ENCODE results near the gene ATXN1.

ATXN1 gene

DNA sequence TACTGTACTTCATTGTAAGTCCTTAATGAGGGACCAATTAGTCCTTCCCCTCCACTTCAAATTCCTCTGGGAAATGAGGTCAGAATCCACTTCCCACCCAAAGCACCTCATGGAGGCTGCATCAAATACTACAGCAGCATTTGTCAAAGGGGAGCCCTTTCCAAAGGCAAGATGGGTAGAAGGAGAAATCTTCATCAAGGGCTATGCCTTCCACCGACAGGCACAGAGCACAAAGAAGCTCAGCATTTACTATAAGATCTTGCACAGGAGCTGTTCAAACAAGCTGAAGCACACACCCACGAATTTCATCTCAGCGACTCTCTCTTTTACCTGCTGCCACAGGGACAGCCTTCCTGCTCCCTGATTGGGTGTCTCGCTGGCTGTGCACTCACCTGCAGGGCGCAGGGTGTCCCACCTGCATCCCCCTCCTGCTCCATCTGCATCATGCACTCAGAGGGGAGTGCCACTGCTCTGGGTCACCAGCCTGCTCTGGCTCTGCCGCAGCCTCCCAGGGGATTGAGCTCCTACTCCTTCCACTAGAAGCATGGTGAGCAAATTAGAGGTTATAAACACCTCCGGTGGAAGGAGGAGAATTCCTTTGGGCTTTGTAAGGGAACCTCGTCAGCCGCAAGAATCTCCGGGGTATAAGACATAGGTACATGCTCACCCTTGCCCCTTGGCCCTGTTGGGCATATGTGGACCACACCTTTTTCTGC lies 164.5 kb downstream of the ATXN1 start:
- Histone ChIP-seq H3K9me3 (ENCODE audit: control insufficient read depth, insufficient read depth, low read length) (peaks cover 6% of the 10 kb centered on the region; the same call in 1 of the 2 replicates), H3K36me3 (ENCODE audit: control insufficient read depth, low read length) (no peaks in the 10 kb centered on the region), H3K4me1 (ENCODE audit: control insufficient read depth, low read length) (peaks cover 54% of the 10 kb centered on the region), H3K27me3 (ENCODE audit: control insufficient read depth, low read length) (no peaks in the 10 kb centered on the region), H3K4me3 (ENCODE audit: low read length) (no peak overlapping the region), H3K4me2 (ENCODE audit: low read length) (0 out of 2 replicates have a peak overlapping the region, but pooled peaks have one; percentile 59), H3F3A (ENCODE audit: control insufficient read depth, insufficient read depth) (no peaks in the 10 kb centered on the region), H4K20me1 (ENCODE audit: control insufficient read depth, insufficient read depth, low read depth, low read length) (no peaks in the 10 kb centered on the region), H3K9me2 (replicated peaks; ENCODE audit: control insufficient read depth, low read length) (no peaks in the 10 kb centered on the region), H3K27ac (ENCODE audit: low read depth, low read length) (no peak overlapping the region), H3K79me2 (ENCODE audit: control insufficient read depth, low read length) (no peaks in the 10 kb centered on the region)
- TF ChIP-seq EZH2phosphoT487 (IDR thresholded peaks at IDR 0.05; ENCODE audit: borderline replicate concordance, low read length): no peak
- TF ChIP-seq, protein P1, sequence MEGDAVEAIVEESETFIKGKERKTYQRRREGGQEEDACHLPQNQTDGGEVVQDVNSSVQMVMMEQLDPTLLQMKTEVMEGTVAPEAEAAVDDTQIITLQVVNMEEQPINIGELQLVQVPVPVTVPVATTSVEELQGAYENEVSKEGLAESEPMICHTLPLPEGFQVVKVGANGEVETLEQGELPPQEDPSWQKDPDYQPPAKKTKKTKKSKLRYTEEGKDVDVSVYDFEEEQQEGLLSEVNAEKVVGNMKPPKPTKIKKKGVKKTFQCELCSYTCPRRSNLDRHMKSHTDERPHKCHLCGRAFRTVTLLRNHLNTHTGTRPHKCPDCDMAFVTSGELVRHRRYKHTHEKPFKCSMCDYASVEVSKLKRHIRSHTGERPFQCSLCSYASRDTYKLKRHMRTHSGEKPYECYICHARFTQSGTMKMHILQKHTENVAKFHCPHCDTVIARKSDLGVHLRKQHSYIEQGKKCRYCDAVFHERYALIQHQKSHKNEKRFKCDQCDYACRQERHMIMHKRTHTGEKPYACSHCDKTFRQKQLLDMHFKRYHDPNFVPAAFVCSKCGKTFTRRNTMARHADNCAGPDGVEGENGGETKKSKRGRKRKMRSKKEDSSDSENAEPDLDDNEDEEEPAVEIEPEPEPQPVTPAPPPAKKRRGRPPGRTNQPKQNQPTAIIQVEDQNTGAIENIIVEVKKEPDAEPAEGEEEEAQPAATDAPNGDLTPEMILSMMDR (IDR thresholded peaks at IDR 0.05; ENCODE audit: low read depth, low read length, poor library complexity, severe bottlenecking): no peak

DNA sequence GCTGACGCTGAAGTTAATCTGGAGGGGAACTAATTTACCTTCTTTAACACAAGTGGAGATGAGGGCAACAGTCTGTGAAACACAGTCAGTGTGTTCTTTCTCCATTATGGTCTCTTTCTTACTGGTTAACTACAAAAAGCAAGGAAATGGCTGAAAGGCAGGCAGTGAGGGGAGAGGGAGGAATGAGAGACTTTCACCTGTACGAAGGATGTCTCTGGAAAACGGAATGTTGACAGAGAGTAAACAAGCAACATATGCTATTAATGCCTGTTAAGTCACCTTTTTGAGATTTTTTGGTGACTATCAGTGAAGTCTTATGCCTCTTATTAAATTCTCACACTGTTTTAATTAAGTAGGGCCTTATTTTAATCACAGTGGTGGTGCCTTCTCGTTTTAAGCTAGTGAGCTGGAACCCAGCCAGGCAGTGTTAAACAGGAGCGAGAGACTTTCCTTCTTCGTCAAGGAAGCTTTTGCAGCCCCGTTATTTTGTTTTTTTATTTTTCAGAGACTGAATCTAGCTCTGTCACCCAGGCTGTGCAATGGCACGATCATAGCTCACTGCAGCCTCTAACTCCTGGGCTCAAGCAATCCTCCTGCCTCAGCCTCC lies 165.6 kb downstream of the ATXN1 start:
- 0 out of 2 replicates have a peak, but pooled peaks cover 2% of the 10 kb centered on the region for H3F3A ChIP-seq (ENCODE audit: control insufficient read depth, insufficient read depth)
- peaks cover 59% of the 10 kb centered on the region for H3K4me1 ChIP-seq (ENCODE audit: control insufficient read depth, low read length)
- H3K79me2 ChIP-seq (ENCODE audit: control insufficient read depth, low read length): no peaks in the 10 kb centered on the region
- H4K20me1 ChIP-seq (ENCODE audit: control insufficient read depth, insufficient read depth, low read depth, low read length): no peaks in the 10 kb centered on the region
- peak overlapping the region; percentile 39 for H3K4me3 ChIP-seq (ENCODE audit: low read length)
- no peaks in the 10 kb centered on the region for H3K9me2 ChIP-seq (replicated peaks; ENCODE audit: control insufficient read depth, low read length)
- H3K9me3 ChIP-seq (ENCODE audit: control insufficient read depth, insufficient read depth, low read length): peaks cover 6% of the 10 kb centered on the region; the same call in 1 of the 2 replicates
- no peaks in the 10 kb centered on the region for H3K36me3 ChIP-seq (ENCODE audit: control insufficient read depth, low read length)
- TF ChIP-seq, protein P1 (IDR thresholded peaks at IDR 0.05; ENCODE audit: low read depth, low read length, poor library complexity, severe bottlenecking): no peak
- TF ChIP-seq EZH2phosphoT487 (IDR thresholded peaks at IDR 0.05; ENCODE audit: borderline replicate concordance, low read length): no peak
- no peaks in the 10 kb centered on the region for H3K27me3 ChIP-seq (ENCODE audit: control insufficient read depth, low read length)
- peak overlapping the region; percentile 6; the same call in 1 of the 2 replicates for H3K27ac ChIP-seq (ENCODE audit: low read depth, low read length)
- H3K4me2 ChIP-seq (ENCODE audit: low read length): peak overlapping the region; percentile 59

DNA sequence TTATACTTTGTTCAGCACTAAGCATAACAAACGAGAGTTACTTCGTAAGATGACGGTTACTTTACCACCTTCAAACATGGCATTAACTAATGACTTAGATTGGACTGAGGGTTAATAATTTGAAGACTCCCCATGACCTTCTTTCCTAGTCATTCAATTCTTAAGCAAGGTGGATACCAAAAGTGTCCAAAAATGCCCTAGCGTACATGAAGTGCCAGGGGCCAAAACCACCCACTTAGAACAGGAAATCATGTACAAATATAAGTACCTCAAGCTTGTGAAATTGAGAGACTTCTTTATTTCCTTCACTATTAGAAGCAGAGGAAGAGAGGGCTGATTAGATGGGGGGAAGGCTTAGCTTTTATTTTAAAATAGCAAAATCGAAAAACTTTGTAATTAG lies 166.4 kb downstream of the ATXN1 start:
- peak overlapping the region; percentile 39; the same call in 1 of the 2 replicates for H3K4me3 ChIP-seq (ENCODE audit: low read length)
- no peaks in the 10 kb centered on the region for H4K20me1 ChIP-seq (ENCODE audit: control insufficient read depth, insufficient read depth, low read depth, low read length)
- H3K4me1 ChIP-seq (ENCODE audit: control insufficient read depth, low read length): peaks cover 51% of the 10 kb centered on the region
- H3K79me2 ChIP-seq (ENCODE audit: control insufficient read depth, low read length): no peaks in the 10 kb centered on the region
- H3K9me2 ChIP-seq (replicated peaks; ENCODE audit: control insufficient read depth, low read length): no peaks in the 10 kb centered on the region
- peaks cover 6% of the 10 kb centered on the region; the same call in 1 of the 2 replicates for H3K9me3 ChIP-seq (ENCODE audit: control insufficient read depth, insufficient read depth, low read length)
- H3K27ac ChIP-seq (ENCODE audit: low read depth, low read length): peak overlapping the region; percentile 6; the same call in 1 of the 2 replicates
- TF ChIP-seq, protein P1 (IDR thresholded peaks at IDR 0.05; ENCODE audit: low read depth, low read length, poor library complexity, severe bottlenecking): no peak
- no peak for TF ChIP-seq EZH2phosphoT487 (IDR thresholded peaks at IDR 0.05; ENCODE audit: borderline replicate concordance, low read length)
- 0 out of 2 replicates have a peak, but pooled peaks cover 2% of the 10 kb centered on the region for H3F3A ChIP-seq (ENCODE audit: control insufficient read depth, insufficient read depth)
- H3K36me3 ChIP-seq (ENCODE audit: control insufficient read depth, low read length): no peaks in the 10 kb centered on the region
- H3K27me3 ChIP-seq (ENCODE audit: control insufficient read depth, low read length): no peaks in the 10 kb centered on the region
- peak overlapping the region; percentile 59 for H3K4me2 ChIP-seq (ENCODE audit: low read length)
